Hematopoietic multipotent progenitor cell treated with erythropoietin and hydrocortisone succinate and interleukin-3 and kit ligand, for 8 days (in vitro differentiated cells): ENCODE results near the gene RBM47.
"Not testable (repeated sequence)": the region's sequence is repeated elsewhere in the genome, so short reads cannot be mapped to it uniquely, and the experiment has no call there.

ENCODE experiments used
- DNase-seq: peaks from one replicate; pipeline ENCODE4 v3.0.0-alpha.2; 2015

The RBM47 gene

DNA sequence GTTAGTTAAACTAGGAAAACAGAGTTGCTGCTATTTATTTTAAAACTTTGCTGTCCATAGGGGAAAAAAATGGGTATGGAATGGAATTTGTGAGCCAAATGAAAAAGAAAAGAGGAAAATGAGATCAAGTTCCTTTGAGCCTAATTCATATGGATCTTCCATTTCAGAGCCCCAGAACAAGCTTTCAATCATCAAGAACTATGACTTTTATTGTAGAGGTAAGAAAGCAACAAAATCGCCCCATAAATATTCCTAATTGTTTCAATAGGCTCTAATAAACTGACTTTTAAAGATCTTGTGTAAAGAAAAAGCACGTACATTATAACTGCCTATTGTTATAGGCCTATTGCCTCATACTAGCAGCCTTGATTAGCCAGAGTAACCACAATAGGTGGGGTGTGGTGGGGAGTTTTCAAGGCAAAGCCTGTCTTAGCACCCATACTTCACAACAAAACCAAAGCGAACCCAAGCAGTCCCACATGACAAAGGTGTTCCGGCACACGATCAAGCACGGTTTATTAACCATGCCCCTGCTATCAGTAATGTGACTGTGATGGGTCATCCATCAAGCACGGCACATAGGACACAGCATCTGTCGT is 44.4 kb downstream of the RBM47 start:
- no peak for DNase-seq

DNA sequence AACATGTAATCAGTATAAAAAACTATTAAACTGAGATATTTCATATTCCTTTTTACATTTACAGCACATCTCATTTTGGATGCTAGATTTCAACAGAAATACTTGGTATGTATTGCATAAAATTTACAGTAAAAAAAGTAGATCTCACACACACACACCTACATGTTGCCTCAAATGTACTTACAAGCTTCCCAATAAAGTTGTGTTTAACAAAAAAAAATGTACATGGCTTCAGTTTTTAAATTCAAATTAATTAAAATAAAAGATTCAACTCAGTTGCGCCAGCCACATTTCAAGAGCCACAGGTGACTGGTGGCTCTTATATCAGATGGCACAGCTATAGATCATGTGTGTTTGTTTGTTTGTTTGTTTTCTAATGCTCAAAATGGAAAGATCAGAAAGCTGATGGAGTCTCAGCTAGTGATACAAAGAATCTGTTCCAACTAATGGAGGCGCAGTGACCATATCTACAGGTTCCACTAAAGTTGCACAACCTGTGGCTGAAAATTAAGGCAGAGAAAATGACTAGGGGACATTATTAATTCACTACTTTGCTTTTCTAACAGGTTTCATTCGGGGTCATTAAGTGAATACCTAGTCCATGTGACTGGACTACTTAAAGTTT is 45.0 kb downstream of the RBM47 start:
- no peak for DNase-seq

DNA sequence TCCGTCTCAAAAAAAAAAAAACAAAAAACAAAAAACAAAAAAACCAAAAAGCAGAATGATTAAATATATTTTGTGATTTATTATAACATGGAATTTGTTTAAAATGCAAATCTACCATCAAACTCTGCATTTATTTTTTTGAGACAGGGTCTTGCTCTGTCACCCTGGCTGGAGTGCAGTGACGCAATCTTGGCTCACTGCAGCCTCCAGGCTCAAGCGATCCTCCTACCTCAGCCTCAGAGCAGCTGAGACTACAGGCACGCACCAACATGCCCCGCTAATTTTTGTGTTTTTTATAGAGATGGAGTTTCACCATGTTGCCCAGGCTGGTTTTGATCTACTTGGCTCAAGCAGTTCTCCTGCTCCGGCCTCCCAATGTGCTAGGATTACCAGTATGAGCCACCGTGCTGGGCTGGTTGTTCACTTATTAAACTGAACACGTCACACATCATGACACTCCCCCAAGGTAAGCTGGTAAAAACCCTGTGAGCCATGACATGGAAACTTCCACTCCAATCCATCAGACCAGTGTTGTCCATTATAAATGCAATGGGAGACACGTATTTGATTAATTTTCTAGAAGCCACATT is 45.7 kb downstream of the RBM47 start:
- no peak for DNase-seq

DNA sequence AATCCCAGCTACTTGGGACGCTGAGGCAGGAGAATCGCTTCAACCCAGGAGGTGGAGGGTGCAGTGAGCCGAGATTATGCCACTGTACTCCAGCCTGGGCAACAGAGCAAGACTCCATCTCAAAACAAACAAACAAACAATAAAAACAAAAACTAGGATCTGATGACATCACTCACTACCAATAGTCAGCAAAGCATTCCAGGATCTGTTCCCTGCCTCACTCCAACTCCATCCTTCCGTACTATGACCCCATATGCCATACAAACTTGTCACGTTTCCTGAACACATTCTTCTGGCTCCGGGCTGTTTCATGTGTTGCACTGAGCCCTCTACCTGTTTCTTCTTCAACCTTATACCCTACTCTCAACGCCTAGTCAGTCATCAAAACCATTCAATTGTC is 47.3 kb downstream of the RBM47 start:
- no peak for DNase-seq

DNA sequence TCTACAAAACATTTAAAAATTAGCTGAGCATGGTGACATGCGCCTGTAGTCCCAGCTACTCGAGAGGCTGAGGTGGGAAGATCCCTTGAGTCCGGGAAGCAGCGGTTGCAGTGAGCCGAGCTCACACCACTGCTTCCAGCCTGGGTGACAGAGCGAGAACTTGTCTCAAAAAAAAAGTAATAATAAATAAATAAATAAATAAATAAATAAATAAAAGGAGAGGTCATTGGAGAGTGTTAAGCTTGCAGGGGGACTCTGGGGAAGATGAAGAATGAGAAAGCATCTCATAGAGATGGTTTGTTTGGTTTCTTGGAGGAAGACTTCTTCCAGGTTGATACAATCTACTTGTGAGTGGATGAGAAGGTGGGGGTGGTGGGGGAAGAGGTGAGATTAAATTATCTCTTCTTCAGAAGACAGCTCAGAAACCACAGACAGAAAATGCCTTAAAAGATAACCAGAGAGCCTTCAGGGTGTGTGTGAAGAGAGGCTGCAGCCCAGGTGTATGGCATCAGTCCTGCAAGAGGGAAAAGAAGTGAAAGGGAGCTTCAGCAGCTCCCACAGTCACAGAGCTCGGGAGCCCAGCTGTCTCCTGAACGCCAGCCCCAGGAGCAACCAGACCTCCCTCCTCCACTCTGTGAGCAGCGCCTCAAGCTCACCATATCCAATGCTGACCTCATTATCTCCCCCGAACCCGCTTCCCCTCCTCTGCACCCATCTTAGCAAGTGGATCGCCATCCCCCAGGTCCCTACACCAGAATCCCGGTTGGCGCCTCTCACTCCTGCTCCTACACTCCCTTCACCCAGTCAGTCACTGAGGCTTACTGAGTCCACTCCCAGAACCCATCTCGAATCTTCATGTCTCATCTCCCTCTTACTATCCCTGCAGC is 48.2 kb downstream of the RBM47 start:
- no peak for DNase-seq

DNA sequence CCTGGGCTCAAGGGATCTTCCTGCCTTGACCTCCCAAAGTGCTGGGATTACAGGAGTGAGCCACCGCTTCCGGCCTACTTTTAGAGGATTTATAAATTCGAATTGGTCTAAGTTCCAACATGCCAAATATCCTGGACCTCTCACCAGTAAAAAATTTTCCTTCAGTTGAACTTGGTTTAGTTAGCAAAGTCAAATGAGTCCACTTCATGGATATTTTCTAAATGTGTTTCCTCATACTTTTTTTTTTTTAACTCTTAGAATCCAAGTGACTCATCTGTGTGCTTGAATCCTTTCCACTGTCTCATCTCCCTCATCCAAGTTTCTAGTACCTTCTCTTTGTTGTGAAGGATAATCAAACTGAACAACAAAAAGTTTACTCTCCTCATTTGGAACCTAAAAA is 49.7 kb downstream of the RBM47 start:
- DNase-seq: no peak

DNA sequence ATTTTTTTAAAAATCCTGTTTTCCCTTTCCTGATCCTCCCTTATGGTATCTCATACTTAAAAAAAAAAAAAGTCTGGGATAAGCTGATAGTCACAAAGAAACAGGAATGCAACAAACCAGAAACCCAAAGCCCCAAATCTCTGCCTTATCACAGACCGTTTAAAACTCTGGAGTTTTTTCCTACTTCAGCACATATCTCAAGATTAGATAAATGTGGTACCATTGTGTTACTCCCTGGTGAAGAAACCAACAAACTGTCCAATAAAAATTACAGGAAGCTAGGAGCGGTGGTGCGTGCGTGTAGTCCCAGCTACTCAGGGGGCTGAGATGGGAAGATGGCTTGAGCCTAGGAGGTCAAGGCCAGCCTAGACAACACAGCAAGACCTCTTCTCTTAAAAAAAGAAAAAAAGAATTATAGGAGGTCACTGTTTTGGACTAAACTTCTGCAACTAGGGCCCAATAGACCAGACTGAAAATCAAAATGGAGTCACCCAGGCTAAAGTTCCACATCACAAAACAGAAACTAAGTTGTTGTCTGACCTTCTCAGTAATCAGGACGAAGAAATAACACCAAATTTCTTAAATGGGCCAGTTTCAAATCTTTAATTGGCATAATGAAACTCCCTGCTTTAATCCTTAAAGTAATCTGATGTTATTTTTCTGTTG is 51.9 kb downstream of the RBM47 start:
- no peak for DNase-seq

DNA sequence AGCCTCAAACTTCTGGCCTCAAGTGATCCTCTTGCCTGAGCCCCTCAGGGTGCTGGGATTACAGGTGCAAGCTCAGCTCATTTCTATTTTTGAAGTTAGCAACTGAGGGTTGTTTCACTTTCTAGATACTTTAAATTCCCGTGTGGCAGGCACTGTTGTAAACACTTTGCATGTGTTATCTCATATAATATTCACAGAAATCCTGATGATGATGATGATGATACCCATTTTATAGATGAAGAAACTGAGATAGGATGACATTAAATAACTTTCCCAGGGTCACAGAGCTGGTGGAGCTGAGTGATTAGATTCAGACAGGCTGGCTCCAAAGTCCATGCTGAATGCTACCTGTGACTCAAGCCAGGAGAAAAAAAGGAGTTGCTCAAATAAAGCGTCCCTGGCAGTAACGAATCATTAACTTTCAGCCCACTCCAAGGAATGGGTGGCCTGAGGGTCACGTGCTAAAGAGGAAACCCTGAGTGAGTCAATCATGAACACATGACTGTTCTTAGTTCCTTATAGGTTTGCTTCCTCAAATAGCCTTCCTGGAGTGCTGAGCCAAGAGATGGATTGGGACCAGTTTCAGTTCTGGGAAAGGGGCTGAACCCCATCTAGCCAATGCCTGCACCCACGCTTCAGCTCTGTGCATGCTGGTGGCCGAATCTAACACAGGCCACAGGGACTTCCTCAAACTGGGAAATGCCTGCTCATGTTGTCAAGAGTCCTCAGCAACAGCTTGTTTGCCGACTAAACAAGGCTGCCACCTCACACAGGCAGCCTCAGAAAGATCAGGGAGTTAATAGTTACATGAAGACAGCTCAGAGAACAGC is 52.8 kb downstream of the RBM47 start:
- peak; percentile 22 for DNase-seq

DNA sequence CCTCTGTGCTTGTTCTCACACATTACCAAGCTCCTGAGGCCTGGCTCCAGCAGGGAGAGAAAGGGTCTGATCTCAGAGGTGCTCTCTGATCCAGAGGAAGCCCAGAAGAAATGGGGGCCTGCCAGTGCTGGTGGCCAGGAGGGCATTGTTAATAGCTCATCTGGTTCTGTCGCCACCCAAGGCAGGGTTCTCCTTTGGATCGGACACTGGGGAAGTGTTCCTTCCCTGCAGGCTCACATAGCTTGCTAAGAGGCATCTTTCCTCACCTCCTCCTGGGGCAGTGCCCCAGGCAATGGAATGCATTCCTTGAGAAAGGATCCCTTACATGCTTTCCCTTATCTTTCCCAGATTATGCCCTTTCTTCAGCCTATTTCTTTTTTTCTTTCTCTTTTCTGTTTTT is 53.8 kb downstream of the RBM47 start:
- no peak for DNase-seq

DNA sequence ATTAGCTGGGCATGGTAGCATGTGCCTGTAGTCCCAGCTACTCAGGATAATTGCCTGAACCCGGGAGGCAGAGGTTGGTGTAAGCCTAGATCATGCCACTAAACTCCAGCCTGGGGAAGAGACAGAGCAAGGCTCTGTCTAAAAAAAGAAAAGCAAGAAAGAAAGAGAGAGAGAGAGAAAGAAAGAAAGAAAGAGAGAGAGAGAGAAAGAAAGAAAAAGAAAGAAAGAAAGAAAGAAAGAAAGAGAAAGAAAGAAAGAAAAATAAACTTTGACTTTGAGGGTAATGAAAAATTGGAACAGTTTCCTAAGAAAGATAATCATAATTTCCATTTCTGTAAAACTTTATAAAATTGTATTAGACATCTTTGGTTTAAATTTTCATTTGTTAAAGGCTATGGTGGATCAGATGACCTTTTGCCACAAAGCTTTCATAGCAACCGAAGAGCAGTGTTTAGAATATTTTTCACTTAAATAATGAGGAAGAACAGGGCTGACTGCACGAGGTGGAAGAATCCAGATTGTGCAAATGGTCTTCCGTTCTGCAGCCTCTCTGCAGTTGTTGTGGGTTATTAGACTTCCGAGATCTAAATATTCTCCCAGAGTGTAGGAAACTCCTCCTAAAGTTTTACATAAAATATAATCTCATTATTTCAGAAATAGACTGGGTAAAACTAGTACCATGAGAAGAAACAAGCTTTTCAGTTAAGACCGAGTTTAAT is 55.9 kb downstream of the RBM47 start:
- DNase-seq: no peak

DNA sequence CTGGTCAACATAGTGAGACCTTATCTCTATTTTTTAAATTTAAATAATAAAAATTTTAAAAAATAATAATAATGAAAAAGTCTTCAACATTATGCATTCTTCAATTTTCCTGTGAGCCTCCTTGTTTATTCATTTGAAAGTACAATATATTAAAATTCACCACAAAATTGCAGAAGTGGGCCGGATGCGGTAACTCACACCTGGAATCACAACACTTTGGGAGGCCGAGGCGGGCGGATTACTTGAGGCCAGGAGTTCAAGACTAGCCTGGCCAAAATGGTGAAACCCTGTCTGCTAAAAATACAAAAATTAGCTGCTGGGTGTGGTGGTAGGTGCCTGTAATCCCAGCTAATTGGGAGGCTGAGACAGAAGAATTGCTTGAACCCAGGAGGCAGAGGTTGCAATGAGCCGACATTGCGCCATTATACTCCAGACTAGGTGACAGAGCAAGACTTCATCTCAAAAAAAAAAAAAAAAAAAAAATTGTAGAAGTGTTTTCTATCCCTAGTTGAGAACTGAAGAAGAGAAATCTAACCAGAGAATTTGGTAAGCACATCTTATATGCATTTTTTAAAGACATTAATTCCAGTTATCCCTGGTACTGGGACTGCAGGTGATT is 56.9 kb downstream of the RBM47 start:
- no peak for DNase-seq

DNA sequence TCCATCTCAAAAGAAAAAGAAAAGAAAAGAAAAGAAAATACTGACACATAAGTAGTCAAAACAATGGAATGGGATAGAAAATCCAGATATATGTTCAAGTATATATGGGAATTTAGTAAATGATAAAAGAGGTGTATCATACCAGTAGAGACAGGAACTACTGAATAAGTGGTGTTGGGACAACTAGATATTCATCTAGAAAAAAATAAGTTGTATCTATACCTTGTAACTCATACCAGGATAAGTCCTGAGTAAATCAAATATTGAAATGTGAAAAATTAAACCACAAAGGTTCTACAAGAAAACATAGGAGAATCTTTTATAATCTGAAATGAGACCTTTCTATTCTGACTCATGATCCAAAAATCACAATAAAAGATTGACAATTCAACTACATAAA is 58.5 kb downstream of the RBM47 start:
- DNase-seq: no peak

DNA sequence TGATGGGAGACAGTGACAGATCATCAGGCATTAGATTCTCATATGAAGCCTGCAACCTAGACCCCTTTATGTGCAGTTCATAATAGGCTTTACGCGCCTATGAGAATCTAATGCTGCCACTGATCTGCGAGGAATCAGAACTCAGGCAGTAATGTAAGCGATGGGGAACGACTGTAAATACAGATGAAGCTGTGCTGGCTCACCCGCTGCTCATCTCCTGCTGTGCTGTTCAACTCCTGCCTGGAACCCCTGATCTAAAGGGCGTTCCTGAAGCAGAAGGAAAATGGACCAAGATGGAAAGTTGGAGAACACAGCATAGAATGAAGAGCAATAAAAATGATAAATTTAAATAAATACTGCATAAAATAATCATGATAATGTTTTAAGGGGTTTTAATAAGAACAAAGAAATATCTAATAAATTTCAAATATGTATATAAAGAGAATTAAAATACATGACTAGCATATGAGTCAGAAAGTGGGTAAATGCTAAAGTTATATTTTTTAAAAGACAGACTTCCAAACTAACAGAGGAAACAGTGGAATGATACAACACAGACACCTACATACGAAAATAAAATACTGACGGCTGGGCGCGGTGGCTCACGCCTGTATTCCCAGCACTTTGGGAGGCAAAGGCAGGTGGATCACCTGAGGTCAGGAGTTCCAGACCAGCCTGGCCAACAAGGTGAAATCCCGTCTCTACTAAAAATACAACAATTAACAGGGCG is 59.2 kb downstream of the RBM47 start:
- no peak for DNase-seq

DNA sequence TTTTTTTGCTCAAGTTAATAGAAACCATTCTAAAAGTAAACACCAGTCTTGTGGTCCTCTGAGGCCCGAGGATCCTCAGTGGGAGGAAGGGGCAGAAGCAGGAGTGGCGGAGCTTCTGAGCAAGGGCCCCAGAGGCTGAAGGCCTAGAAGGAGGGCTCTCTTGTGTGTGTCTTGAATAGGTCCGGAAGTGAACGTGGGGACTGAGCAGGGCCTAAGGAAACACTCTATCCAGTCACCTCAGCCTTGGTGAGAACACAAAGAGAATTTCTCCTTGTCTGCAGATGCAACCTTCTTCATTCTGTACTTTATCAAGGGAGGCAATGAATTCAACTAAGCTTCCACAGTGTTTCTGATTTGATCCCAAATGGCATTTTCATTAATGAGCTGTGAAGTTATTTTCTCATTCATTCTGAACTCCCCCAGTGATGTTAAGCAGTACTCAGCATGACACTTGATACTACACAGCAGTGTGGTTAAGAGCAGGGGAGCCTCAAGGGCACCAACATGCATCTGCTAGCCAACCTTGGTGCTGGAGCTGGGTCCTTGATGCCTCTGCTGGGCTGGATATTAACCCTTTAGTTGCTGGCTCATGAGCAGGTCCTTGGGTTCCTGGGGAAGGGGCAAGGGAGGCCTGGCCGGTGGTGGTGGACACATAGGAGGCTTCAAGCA is 64.7 kb downstream of the RBM47 start:
- no peak for DNase-seq

DNA sequence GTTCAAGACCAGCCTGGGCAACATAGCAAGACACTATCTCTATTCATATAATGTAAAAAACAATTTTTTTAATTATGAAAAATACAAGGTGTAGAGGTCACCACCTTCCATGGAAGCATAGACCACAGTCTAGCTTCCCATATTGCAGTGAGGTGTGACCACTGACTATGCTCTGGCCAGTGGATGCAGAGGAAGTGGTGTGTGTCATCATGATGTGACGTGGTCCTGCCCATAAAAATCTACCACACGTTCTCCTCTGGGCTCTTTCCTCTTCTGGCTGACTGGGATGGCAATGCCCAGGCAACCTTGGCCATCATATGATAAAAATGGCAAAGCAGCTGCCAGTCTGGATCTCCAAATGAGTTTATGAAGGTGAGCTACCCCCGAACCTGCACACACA is 65.7 kb downstream of the RBM47 start:
- DNase-seq: no peak

DNA sequence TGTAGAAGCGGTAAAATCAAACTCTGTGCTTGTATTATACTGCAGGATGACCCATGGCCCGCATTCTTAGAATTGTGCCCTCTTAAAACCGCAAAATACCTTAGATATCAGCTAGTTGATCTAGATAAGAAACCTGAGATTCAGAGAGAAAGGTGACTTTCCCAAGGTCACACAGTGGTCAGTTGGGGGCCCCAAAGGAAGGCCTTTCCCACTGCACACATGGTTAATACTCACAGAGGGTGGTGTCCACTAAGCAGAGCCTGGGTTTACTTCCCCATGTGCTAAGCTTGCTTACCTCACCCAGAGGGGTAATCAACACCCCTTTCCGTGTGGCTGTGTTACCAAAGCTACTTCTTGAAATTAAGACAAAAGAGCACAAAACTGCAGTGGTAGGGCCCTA is 66.3 kb downstream of the RBM47 start:
- DNase-seq: no peak

DNA sequence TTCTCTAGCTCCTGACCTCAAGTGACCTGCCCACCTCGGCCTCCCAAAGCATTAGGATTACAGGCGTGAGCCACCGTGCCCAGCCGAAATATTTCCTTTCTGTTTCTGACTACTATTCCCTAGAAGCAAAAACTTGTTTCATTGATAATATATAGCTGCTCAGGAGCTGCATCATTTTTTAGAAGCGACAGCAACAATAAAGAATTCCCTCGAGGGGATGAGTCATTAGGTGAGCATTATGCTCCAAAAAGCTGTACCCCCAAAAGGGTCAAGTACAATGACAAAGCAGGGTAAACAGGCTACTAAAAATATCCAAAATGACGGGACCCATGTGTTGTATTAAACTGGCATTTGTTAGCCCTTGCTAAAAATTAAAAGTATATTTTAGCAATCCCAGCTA is 67.0 kb downstream of the RBM47 start:
- no peak for DNase-seq

DNA sequence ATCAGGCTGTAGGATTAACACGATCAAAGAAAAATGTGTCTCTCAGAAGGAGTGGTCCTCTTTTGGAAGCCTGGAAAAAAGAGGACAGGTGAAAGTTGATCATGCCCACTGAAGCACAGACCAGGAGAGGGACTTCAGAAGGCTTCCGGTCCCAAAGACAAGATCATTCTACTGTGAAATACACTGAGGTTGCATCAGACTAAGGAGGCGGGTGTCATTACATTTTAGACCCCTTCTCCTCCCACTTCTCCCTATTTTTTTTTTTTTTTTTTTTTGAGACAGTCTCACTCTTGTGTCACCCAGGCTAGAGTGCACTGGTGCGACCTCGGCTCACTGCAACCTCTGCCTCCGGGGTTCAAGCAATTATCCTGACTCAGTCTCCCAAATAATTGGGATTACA is 67.5 kb downstream of the RBM47 start:
- DNase-seq: no peak

DNA sequence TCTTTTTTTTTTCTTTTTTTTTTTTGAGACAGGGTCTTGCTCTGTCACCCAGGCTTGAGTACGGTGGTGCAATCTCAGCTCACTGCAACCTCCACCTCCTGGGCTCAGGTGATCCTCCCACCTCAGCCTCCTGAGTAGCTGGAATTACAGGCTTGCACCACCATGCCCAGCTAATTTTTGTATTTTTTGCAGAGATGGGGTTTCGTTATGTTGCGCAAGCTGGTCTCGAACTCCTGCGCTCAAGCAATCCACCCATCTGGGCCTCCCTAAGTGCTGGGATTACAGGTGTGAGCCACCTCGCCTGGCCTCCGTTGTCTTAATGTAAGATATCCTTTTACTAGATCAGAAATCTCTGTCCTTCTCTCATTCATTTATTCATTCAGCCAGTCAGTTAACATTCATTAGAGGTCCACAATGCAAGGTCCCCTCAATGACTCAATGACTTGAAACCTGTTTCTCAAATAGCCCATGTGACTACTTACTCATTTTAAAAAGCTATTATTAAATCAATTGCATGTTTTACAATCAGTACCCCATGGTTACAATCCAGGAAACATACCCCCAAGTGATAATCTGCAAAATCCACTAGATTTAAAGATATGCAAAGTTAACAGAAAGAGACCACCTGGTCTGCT is 68.0 kb downstream of the RBM47 start:
- DNase-seq: not testable (repeated sequence)
